GM13976 (cell line): ENCODE results near the gene NELFA.

Source experiments
- DNase-seq: peaks from one replicate; pipeline ENCODE4 v3.0.0; 2012; ENCODE audit warnings: low spot score
- CTCF ChIP-seq: IDR thresholded peaks from 2 replicates; pipeline ENCODE4 v1.5.1; 2012; ENCODE audit warnings: borderline replicate concordance, mild to moderate bottlenecking; ENCODE audit not compliant: insufficient read depth; ENCODE audit errors: extremely low read depth, missing control alignments, control extremely low read depth
- in situ Hi-C: fragments of 300-500 bp; cut with MboI; formaldehyde crosslinking; loops from one replicate; pipeline ENCODE4 v1.12.0; 2022; ENCODE audit warnings: low sequenced_read_pairs, mixed read lengths, inconsistent platforms; ENCODE audit not compliant: unreplicated experiment

NELFA gene

GRCh38 chr4:1972414-1972813 is 36.4 kb downstream of the NELFA start:
- in situ Hi-C loops: no loop called here
- TF ChIP-seq CTCF: no peak
- DNase-seq: no peak

- DNase-seq: no peak
- TF ChIP-seq CTCF: no peak
- in situ Hi-C loops: no loop called here
Measured at GRCh38 chr4:1971456-1972200, 37.1 kb downstream of the NELFA start.

GRCh38 chr4:1970926-1971325 is 37.8 kb downstream of the NELFA start:
- DNase-seq: no peak
- no peak for TF ChIP-seq CTCF
- in situ Hi-C loops: no loop called here

- no peak for TF ChIP-seq CTCF
- in situ Hi-C loops: no loop called here
- DNase-seq: no peak
Measured at GRCh38 chr4:1969928-1970723, 38.6 kb downstream of the NELFA start.

GRCh38 chr4:1968686-1969295 is 40.0 kb downstream of the NELFA start:
- DNase-seq: no peak
- in situ Hi-C loops: no loop called here

More at GRCh38 chr4:1968686-1969295, 40.0 kb downstream of the NELFA start:
- no peak for TF ChIP-seq CTCF
